Measurements from ENCODE around the gene LRRC23. TPM values are rescaled to one million over a fixed set of nuclear protein-coding genes. Genes with fewer than 3 reads are reported as not detected.
A peak's percentile ranks its signal among the peaks of the same experiment; 100 is the strongest.

Gene LRRC23
- total and polyA plus RNA-seq, 2 donors (not counting 1 experiment from before 2014, with no cell fraction given), result 5.3 to 14.4 TPM

DNA sequence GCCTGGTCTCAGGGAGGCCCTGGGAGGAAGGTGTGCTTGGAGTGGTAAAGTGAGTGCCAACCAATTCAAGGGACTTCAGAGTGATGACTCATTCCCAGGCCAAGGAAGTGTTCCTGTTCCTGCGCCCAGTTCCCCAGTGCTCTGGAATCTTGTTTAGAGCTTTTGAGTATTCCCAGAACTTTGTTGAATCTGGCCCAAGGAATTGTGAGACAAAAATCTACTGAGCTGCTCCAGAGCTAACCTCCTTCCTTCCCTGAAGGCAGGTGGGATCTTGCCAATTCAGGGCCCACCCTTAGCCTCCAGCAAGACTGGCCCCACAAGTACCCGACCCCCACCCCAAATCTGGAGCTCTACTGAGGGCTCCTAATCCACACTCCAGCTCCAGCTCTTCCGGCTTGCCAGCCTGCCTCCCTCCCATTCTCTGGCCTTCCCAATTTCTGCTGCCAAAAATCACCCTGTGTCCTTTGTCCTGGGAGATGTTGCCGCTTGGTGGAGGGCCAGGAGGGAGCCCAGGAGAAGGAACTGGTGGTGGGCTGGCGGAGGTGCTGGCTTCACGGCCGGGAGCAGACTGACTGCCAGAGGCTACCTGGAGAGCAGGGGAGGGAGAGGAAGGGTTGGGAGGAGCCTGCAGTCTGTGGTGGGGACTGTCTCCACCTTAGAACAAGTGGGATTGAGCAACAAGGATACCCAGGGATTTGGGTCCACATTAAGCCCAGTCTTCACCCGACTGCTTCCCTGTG lies 21.1 kb downstream of the LRRC23 start:
- ATAC-seq (ENCODE audit: low read depth), result no peak
- no peaks in the 10 kb centered on the region for H3K27me3 Mint-ChIP-seq
- TF ChIP-seq, protein P1, sequence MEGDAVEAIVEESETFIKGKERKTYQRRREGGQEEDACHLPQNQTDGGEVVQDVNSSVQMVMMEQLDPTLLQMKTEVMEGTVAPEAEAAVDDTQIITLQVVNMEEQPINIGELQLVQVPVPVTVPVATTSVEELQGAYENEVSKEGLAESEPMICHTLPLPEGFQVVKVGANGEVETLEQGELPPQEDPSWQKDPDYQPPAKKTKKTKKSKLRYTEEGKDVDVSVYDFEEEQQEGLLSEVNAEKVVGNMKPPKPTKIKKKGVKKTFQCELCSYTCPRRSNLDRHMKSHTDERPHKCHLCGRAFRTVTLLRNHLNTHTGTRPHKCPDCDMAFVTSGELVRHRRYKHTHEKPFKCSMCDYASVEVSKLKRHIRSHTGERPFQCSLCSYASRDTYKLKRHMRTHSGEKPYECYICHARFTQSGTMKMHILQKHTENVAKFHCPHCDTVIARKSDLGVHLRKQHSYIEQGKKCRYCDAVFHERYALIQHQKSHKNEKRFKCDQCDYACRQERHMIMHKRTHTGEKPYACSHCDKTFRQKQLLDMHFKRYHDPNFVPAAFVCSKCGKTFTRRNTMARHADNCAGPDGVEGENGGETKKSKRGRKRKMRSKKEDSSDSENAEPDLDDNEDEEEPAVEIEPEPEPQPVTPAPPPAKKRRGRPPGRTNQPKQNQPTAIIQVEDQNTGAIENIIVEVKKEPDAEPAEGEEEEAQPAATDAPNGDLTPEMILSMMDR (IDR thresholded peaks at IDR 0.05), result no peak
- TF ChIP-seq EZH2 (IDR thresholded peaks at IDR 0.05; ENCODE audit: borderline replicate concordance, insufficient read depth, low read depth, low read length, poor library complexity, severe bottlenecking), result no peak
- peak overlapping the region; percentile 63 for H3K27ac Mint-ChIP-seq
- peaks cover 63% of the 10 kb centered on the region for H3K4me1 Mint-ChIP-seq
- no peak overlapping the region for H3K9ac ChIP-seq (ENCODE audit: low read length)
- peaks cover 35% of the 10 kb centered on the region for H3K79me2 ChIP-seq (ENCODE audit: control insufficient read depth, insufficient read depth, low read length)
- 83% methylated on average over 6 of the region's 8 CpGs for WGBS (ENCODE audit: insufficient coverage)
- intact Hi-C loops (cut with micrococcal nuclease), result loop anchor here (2.0 kb wide), 1 partner anchor 93 kb away; the partner anchor contains the start of gene LPCAT3
- no peaks in the 10 kb centered on the region for H4K20me1 ChIP-seq (ENCODE audit: control insufficient read depth, insufficient read depth, low read length, poor library complexity, severe bottlenecking)
- H3K9me3 ChIP-seq (ENCODE audit: control extremely low read depth in 1 of 3, control insufficient read depth in 2 of 3, insufficient read depth in 1 of 3, low read length in 2 of 3), result no peaks in the 10 kb centered on the region
- H2AFZ ChIP-seq (ENCODE audit: insufficient read depth, low read depth, low read length, poor library complexity, severe bottlenecking), result no peak overlapping the region
- H3K4me2 ChIP-seq (replicated peaks; ENCODE audit: low read depth, low read length, poor library complexity, severe bottlenecking), result no peak overlapping the region
- no peak overlapping the region for H3K27ac ChIP-seq (ENCODE audit: low read length in 2 of 2)
- DNase-seq, result no peak
- H3K9me3 Mint-ChIP-seq (ENCODE audit: insufficient read depth), result no peaks in the 10 kb centered on the region
- H3K27me3 ChIP-seq (replicated peaks in 1 of 4; ENCODE audit: control extremely low read depth in 1 of 4, control insufficient read depth in 3 of 4, insufficient read depth in 4 of 4, low read length in 3 of 4), result no peaks in the 10 kb centered on the region
- CTCF ChIA-PET, result interaction anchor here (0.8 to 6.2 kb wide), 19 partner anchors 9 to 186 kb away, joined by 3 to 132 read pairs (median 12); partner anchors contain the start of genes C12orf57, C1R, C1RL and LPCAT3
- no peaks in the 10 kb centered on the region for H3K36me3 ChIP-seq (replicated peaks in 1 of 2; ENCODE audit: control extremely low read depth in 1 of 2, control insufficient read depth in 1 of 2, extremely low read depth in 1 of 2, insufficient read depth in 2 of 2, low read length in 1 of 2)
- POLR2A ChIA-PET, result interaction anchor here (0.6 to 6.4 kb wide), 7 partner anchors 11 to 55 kb away, joined by 3 to 37 read pairs (median 4); partner anchors contain the start of genes C12orf57 and RNU7-1
- H3K4me3 Mint-ChIP-seq, result peak overlapping the region; percentile 81
- H3K4me1 ChIP-seq (ENCODE audit: control insufficient read depth in 2 of 2, insufficient read depth in 2 of 2, low read length in 2 of 2), result peaks cover 47 to 65% of the 10 kb centered on the region in 2 donors
- H3K4me3 ChIP-seq (ENCODE audit: control extremely low read depth in 1 of 5, extremely low read depth in 1 of 5, insufficient read depth in 1 of 5, low read depth in 2 of 5, low read length in 4 of 5), result no peak overlapping the region

Data from B cell (primary cell).